Neural cell (in vitro differentiated cells): ENCODE data around the gene NHERF2. TPM values are rescaled to one million over a fixed set of nuclear protein-coding genes. Genes with fewer than 3 reads are reported as not detected.
A peak's percentile ranks its signal among the peaks of the same experiment; 100 is the strongest.

Experiments
- H2AFZ ChIP-seq: fragments of 200-600, 300-800 bp; sonication (generic), shearing (Covaris generic); 2 replicates; pipeline ENCODE4 v1.6.0; 2014; ENCODE audit warnings: low read depth, mild to moderate bottlenecking, antibody characterized with exemption, low read length, moderate library complexity
- H3F3A ChIP-seq: fragments of 200-600 bp; shearing (Covaris generic); 2 replicates; pipeline ENCODE4 v1.6.1; 2016; ENCODE audit warnings: mild to moderate bottlenecking, moderate library complexity, mixed read lengths, antibody characterized with exemption, low read length; ENCODE audit not compliant: insufficient read depth, poor library complexity, severe bottlenecking
- H3K27ac ChIP-seq: fragments of 200-600, 300-800 bp; sonication (generic), shearing (Covaris generic); 2 replicates; pipeline ENCODE4 v1.5.1; 2014; ENCODE audit warnings: mild to moderate bottlenecking, low read length, moderate library complexity
- H3K27me3 ChIP-seq: fragments of 300-800, 200-600 bp; sonication (generic), shearing (Covaris generic); 2 replicates; pipeline ENCODE4 v1.6.0; 2014; ENCODE audit warnings: mild to moderate bottlenecking, low read depth, low read length, moderate library complexity; ENCODE audit not compliant: insufficient read depth
- H3K36me3 ChIP-seq: fragments of 300-800, 200-600 bp; sonication (generic), shearing (Covaris generic); 2 replicates; pipeline ENCODE4 v1.5.1; 2014; ENCODE audit warnings: mild to moderate bottlenecking, antibody characterized with exemption, low read length, moderate library complexity; ENCODE audit not compliant: insufficient read depth
- H3K4me2 ChIP-seq: fragments of 300-800, 200-600 bp; sonication (generic), shearing (Covaris generic); 2 replicates; pipeline ENCODE4 v1.6.0; 2014; ENCODE audit warnings: mild to moderate bottlenecking, low read length
- H3K4me3 ChIP-seq: fragments of 300-800, 200-600 bp; sonication (generic), shearing (Covaris generic); 2 replicates; pipeline ENCODE4 v1.5.1; 2014; ENCODE audit warnings: mild to moderate bottlenecking, low read length, moderate library complexity
- H3K79me2 ChIP-seq: fragments of 200-600 bp; shearing (Covaris generic); replicated peaks from 2 replicates; pipeline ENCODE4 v1.6.0; 2014; ENCODE audit warnings: mild to moderate bottlenecking, low read length, moderate library complexity; ENCODE audit not compliant: insufficient read depth
- H3K9ac ChIP-seq: fragments of 300-800, 200-600 bp; sonication (generic), shearing (Covaris generic); 2 replicates; pipeline ENCODE4 v1.6.1; 2016; ENCODE audit warnings: mild to moderate bottlenecking, low read length, mixed read lengths
- H3K9me2 ChIP-seq: fragments of 200-600 bp; shearing (Covaris generic); 2 replicates; pipeline ENCODE4 v1.6.1; 2016; ENCODE audit warnings: mild to moderate bottlenecking, low read length, mixed read lengths; ENCODE audit not compliant: insufficient read depth
- H3K9me3 ChIP-seq: fragments of 200-600, 300-800 bp; sonication (generic), shearing (Covaris generic); 2 replicates; pipeline ENCODE4 v1.6.1; 2016; ENCODE audit warnings: mild to moderate bottlenecking, mixed run types, low read length, moderate library complexity, mixed read lengths
- H4K20me1 ChIP-seq: fragments of 200-600 bp; shearing (Covaris generic); 2 replicates; pipeline ENCODE4 v1.6.1; 2016; ENCODE audit warnings: mild to moderate bottlenecking, mixed run types; ENCODE audit not compliant: insufficient read depth
- EP300 ChIP-seq: fragments of 450-650 bp; conservative IDR thresholded peaks from 2 replicates; pipeline ENCODE4 v1.6.1; 2014; ENCODE audit warnings: antibody characterized with exemption, mild to moderate bottlenecking, moderate library complexity; ENCODE audit not compliant: poor library complexity, severe bottlenecking
- EZH2 ChIP-seq: fragments of 200-600, 300-800 bp; shearing (Covaris generic), sonication (generic); IDR thresholded peaks from 2 replicates; pipeline ENCODE4 v1.6.1; 2014; ENCODE audit warnings: antibody characterized with exemption, low read length, borderline replicate concordance, mild to moderate bottlenecking; ENCODE audit not compliant: insufficient read depth, poor library complexity, severe bottlenecking
- MXI1 ChIP-seq: fragments of 450-650 bp; conservative IDR thresholded peaks from 2 replicates; pipeline ENCODE4 v1.6.1; 2014; ENCODE audit warnings: antibody characterized with exemption, mild to moderate bottlenecking; ENCODE audit not compliant: poor library complexity, severe bottlenecking
- POLR2AphosphoS5 ChIP-seq: IDR thresholded peaks from 2 replicates; pipeline ENCODE4 v1.6.1; 2012
- RAD21 ChIP-seq: fragments of 450-650 bp; conservative IDR thresholded peaks from 2 replicates; pipeline ENCODE4 v1.6.1; 2014; ENCODE audit warnings: antibody characterized with exemption, mild to moderate bottlenecking, moderate library complexity
- REST ChIP-seq: IDR thresholded peaks from 2 replicates; pipeline ENCODE4 v1.6.1; 2012; ENCODE audit warnings: borderline replicate concordance
- SMC3 ChIP-seq: fragments of 450-650 bp; conservative IDR thresholded peaks from 2 replicates; pipeline ENCODE4 v1.6.1; 2014; ENCODE audit warnings: antibody characterized with exemption, mild to moderate bottlenecking, moderate library complexity; ENCODE audit not compliant: poor library complexity
- TAF1 ChIP-seq: IDR thresholded peaks from 2 replicates; pipeline ENCODE4 v1.6.1; 2012; ENCODE audit warnings: low read depth
- polyA plus RNA-seq: library from polyadenylated mRNA; depleted of rRNA; stranded (reverse); fragments of >200 nt; gene quantifications from 2 replicates; pipeline ENCODE4 v1.2.3, GENCODE V29; 2014
- TF ChIP-seq, protein P1 (sequence below): fragments of 450-650 bp; IDR thresholded peaks from 2 replicates; pipeline ENCODE4 v1.5.1; 2014; ENCODE audit warnings: antibody characterized with exemption, mild to moderate bottlenecking, moderate library complexity; ENCODE audit not compliant: poor library complexity, severe bottlenecking

NHERF2 gene
- polyA plus RNA-seq, 1 donor from 2014 or later: 3.4 TPM

- H3K79me2 ChIP-seq: peaks cover 23% of the 10 kb centered on the region
- no peak overlapping the region for H3K4me3 ChIP-seq
- H3F3A ChIP-seq: no peaks in the 10 kb centered on the region
- H4K20me1 ChIP-seq: no peaks in the 10 kb centered on the region
- H3K4me2 ChIP-seq: no peak overlapping the region
- no peaks in the 10 kb centered on the region for H3K9me2 ChIP-seq
- H3K27me3 ChIP-seq: no peaks in the 10 kb centered on the region
- H2AFZ ChIP-seq: no peak overlapping the region
- no peak overlapping the region for H3K9ac ChIP-seq
- no peaks in the 10 kb centered on the region for H3K36me3 ChIP-seq
- H3K9me3 ChIP-seq: no peaks in the 10 kb centered on the region
- no peak overlapping the region for H3K27ac ChIP-seq
- TF ChIP-seq MXI1: no peak
- no peak for TF ChIP-seq EZH2
- no peak for TF ChIP-seq EP300
- no peak for TF ChIP-seq TAF1
- no peak for TF ChIP-seq REST
- TF ChIP-seq, protein P1, sequence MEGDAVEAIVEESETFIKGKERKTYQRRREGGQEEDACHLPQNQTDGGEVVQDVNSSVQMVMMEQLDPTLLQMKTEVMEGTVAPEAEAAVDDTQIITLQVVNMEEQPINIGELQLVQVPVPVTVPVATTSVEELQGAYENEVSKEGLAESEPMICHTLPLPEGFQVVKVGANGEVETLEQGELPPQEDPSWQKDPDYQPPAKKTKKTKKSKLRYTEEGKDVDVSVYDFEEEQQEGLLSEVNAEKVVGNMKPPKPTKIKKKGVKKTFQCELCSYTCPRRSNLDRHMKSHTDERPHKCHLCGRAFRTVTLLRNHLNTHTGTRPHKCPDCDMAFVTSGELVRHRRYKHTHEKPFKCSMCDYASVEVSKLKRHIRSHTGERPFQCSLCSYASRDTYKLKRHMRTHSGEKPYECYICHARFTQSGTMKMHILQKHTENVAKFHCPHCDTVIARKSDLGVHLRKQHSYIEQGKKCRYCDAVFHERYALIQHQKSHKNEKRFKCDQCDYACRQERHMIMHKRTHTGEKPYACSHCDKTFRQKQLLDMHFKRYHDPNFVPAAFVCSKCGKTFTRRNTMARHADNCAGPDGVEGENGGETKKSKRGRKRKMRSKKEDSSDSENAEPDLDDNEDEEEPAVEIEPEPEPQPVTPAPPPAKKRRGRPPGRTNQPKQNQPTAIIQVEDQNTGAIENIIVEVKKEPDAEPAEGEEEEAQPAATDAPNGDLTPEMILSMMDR: no peak
- no peak for TF ChIP-seq POLR2AphosphoS5
- no peak for TF ChIP-seq SMC3
- no peak for TF ChIP-seq RAD21
These were observed 24.1 kb upstream of the NHERF2 start for GRCh38 chr16:2002406-2003230.

- H3K4me3 ChIP-seq: peak overlapping the region; percentile 50
- peaks cover 5% of the 10 kb centered on the region for H4K20me1 ChIP-seq
- no peaks in the 10 kb centered on the region for H3K27me3 ChIP-seq
- H3K9me3 ChIP-seq: no peaks in the 10 kb centered on the region
- TF ChIP-seq, protein P1: no peak
- TF ChIP-seq EZH2 (no peak), RAD21 (no peak), REST (no peak), POLR2AphosphoS5 (no peak), SMC3 (no peak), MXI1 (no peak), TAF1 (no peak), EP300 (no peak)
- H3K9ac ChIP-seq: no peak overlapping the region
- no peak overlapping the region for H3K27ac ChIP-seq
- H3K36me3 ChIP-seq: no peaks in the 10 kb centered on the region
- no peaks in the 10 kb centered on the region for H3K9me2 ChIP-seq
- H2AFZ ChIP-seq: no peak overlapping the region
- peaks cover 30% of the 10 kb centered on the region for H3K79me2 ChIP-seq
- H3F3A ChIP-seq: no peaks in the 10 kb centered on the region
- H3K4me2 ChIP-seq: no peak overlapping the region
These were observed 23.4 kb upstream of the NHERF2 start for GRCh38 chr16:2003231-2003826.
